Stimulated activated CD8-positive, alpha-beta memory T cell treated with anti-CD3 and anti-CD28 coated beads, Interleukin-15, amount 100 ng/mL, for 1 hour (primary cell): ENCODE data around the gene RNF2.
"Not testable (repeated sequence)": the region's sequence is repeated elsewhere in the genome, so short reads cannot be mapped to it uniquely, and the experiment has no call there.

ENCODE experiments used
- DNase-seq: peaks from one replicate; pipeline ENCODE4 v3.0.0-alpha.2; 2020; ENCODE audit warnings: low read depth

Gene RNF2

DNA sequence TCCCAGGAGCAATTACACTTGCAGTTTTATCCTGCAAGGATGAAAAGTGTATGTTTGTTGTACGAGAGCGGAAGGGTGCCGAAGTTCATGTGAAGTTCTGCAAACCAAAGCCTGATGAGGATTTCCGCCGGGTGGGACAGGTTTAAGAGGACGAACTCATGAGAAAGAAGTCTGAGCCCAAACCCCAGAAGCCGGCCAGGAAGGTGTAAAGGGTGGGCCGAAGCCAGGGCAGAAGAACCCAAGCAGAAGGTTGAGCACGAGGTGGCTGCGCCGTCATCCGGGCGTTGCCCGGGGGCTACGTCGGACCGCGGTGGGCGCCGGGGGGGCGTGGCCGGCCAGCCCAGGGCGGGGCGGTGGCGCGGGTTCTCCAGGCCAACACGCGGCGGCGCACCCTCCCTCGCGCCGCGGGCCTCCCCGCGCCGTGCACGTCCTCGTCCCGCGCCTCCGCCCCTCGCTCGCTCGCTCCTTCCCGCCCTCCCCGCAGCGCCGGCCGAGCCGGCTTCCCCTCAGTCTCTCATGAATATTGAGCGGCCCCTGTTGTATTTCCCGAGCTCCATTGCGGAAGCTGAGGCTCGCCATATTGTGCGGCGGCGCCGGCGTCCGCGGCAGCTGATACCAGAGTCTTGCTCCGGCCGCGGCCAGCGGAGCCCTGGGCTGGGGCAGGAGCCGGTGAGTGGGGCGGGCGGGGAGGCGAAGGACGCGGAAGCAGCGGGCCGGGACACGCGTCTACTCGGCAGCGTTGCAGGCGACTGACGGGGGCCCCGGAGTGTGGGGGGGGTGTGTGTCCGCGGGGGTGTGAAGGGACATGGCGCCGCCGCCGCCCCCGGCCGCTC is at the start of gene RNF2:
Gene RNF2, plus strand, starts transcription at position 578 of the 833 bp plus-strand sequence. CDS start 41,996 bp downstream, outside the sequence.
- DNase-seq, result peak; percentile 51

DNA sequence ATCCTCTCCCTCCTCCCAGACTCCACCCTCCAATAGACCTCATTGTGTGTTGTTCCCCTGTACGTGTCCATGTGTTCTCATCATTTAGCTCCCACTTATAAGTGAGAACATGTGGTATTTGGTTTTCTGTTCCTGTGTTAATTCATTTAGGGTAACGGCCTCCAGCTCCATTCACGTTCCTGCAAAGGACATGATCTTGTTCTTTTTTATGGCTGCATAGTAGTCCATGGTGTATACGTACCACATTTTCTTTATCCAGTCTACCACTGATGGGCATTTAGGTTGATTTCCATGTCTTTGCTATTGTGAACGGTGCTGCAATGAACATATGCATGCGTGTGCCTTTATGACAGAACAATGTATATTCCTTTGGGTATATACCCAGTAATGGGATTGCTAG is 45.4 kb upstream of the RNF2 start:
- not testable (repeated sequence) for DNase-seq

DNA sequence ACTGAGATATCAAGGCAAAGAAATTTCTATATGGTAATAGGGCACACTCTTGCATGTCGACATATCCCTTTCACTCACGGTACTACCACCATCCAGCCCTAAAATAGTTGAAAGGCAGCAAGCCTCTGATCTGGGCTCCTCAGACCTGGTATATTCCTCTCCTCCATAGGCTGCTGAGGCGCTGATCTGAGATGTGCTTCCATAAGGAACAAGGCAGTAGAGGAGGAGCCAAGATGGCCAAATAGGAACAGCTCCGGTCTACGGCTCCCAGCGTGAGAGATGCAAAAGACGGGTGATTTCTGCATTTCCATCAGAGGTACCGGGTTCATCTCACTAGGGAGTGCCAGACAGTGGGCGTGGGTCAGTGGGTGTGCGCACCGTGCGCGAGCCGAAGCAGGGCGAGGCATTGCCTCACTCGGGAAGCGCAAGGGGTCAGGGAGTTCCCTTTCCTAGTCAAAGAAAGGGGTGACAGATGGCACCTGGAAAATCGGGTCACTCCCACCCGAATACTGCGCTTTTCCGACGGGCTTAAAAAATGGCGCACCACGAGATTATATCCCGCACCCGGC is 44.0 kb upstream of the RNF2 start:
- not testable (repeated sequence) for DNase-seq

DNA sequence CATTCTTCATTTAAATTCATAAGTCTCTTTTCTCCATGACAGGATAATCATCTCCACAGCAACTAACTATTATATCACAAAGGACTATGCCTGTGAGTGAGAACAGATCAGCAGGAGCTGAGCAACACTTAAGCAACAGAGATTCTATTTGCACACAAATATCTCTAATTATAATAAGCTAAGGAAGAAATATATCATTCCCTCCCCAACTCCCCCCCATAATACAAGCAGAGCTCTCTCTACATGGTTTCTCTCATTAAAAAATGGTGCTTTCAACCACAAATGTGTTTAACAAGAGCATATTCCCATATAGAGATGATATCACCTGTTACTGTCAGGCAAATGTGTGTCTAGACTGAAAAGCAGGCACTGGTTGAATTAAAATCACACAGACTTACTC is 36.5 kb upstream of the RNF2 start:
- no peak for DNase-seq

DNA sequence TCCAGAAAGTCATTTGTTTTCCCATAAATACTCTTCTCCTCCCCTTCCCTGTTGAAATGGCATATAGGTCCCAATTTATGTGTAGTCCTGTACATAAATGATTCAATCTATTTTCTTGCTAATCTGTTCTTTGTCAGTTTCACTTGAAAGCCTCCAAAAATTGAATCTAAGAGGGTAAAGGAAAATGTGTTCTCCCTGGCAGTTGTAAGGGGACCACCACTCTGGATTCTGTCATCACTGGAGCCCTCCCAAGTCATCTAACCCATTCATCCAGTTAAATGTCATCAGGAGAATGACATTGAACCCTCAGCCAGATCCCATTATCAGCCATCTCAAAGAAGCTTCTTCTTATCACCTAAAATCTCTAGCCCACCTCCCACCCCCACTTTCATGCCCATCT is 35.0 kb upstream of the RNF2 start:
- no peak for DNase-seq

DNA sequence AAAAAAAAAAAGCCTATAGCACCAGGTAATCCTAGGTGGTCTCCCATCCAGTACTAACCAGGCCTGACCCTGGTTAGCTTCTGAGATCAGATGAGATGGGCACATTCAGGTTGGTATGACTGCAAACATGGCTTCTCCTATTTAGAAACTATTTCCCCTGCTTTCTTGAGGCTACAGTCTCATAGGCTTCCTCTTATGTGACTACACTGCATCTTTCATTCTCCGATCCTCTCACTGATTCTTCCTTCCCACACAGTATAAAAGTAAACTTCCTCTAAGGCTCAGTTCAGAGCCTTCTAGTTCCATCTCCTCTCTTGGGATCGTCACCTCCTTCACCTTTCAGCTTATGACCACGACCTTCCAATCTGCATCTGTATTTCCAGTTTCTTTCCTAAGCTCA is 30.4 kb upstream of the RNF2 start:
- DNase-seq, result no peak

DNA sequence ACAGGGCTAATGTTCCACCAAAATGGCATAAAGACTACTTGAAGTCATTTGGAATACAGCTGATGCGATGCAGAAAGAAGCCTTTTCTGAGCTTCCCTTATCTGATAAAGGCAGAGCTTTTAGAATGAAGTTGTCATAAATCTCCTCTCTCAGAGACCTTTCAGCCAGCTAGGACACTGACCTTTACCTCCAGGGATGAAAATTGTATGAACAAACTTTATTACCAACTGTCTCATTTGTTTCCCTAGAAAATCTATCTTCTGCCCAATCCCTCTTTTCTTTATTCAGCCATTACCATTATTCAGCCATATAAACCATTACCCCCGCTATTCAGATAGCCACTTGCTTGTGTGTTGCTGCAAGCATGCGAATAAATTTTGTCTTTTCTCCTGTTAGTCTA is 29.7 kb upstream of the RNF2 start:
- no peak for DNase-seq

DNA sequence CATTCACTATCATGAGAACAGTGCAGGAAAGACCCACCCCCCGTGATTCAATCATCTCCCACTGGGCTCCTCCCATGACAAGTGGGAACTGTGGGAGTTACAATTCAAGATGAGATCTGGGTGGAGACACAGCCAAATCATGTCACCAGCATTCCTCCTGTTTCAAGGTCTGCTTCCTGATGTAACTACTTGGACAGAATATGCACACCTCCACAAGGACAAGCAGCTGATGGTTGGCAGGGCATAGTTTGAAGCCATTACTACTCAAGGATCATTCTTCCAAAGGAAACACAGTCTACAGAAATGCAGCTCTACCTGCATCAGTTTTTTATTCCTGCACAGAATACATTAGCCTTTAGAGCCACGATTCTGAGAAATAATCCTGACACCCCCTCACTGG is 28.5 kb upstream of the RNF2 start:
- no peak for DNase-seq

DNA sequence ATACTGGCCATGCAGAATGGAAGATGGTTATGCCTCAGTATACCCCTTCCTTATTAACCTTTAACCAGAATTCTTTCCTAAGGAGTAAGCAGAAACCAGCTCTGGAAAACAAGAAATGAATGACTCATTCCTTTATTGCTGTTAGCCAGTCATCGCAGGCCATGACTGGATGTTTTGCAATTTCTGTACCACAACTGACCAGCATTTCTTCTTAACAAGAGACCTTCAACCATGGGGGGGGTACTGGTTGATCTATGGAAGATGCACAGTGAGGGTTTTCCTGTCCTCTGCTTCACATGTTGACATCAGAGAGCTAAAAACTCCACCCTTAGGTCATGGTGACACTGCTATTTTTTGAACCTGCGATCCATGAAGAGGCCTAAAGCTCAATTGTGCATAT is 28.0 kb upstream of the RNF2 start:
- no peak for DNase-seq

DNA sequence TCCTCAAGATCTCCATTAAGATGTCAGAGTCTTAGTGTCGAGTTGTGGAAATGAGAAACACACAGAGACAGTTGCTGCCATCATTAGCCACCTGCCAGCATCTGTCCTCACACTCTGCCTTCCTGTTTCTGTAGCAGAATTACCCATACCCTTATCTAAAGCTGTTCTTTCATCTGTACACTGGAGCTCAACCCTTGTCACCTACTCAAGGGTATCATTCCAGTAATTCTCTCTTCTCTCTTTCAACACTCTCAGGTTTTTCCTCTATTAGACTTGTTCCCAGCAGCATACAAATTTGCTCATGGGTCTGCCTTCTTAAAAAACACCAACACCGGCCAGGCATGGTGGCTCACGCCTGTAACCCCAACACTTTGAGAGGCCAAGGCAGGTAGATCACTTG is 27.4 kb upstream of the RNF2 start:
- no peak for DNase-seq

DNA sequence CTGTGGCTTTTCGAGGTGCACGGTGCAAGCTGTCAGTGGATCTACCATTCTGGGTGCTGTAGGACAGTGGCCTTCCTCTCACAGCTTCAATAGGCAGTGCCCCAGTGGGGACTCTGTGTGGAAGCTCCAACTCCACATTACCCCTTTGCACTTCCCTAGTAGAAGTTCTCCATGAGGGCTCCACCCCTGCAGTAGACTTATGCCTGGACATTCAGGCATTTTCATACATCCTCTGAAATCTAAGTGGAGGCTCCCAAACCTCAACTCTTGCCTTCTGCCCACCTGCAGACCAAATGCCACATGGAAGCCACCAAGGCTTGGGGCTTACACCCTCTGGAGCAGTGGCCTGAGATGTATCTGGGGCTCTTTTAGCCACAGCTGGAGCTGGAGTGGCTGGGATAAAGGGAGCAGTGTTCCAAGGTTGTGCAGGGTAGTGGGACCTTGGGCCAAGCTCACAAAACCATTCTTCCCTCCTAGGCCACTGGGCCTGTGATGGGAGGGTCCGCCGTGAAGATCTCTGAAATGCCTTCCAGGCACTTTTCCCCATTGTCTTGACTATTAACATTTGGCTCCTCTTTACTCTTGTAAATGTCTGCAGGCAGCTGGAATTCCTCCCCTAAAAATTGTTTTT is 18.0 kb upstream of the RNF2 start:
- no peak for DNase-seq

DNA sequence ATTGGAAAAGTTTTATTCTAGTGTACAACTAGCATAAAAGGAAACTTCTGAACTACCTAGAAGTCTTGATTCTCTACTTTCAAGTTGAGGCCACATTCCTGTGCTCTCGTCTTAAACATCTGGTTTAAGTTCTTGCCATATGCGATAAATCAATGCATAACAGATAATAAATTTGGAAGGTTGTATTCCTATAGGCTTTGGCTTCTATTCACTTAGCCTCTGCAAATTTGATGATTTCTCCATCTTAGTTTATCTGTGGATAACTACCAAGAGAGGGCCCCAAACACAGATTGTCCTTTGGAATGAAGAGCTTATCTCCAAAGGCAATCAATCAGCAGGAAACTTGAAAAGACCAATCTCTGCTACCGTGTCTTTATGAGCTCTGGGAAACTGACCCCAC is 11.7 kb upstream of the RNF2 start:
- no peak for DNase-seq

DNA sequence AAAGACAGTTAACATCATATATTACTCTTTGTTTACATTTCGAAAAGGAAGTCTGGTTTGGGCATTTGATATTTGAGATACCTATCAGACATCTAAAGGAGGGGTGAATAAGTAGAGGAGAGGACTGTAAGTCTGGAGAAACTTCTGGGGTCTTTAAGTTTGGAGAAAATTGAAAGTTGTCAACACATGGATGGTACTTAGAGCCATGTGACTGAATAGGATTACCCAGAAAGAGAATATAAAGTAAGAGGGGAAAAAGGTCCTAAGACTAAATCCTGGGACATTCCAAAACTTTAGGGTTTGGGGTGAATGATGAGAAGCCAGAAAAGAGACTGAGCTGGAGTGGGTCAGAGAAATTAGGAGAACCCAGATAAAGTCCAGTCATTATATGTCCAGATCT is 10.1 kb upstream of the RNF2 start:
- DNase-seq, result no peak

DNA sequence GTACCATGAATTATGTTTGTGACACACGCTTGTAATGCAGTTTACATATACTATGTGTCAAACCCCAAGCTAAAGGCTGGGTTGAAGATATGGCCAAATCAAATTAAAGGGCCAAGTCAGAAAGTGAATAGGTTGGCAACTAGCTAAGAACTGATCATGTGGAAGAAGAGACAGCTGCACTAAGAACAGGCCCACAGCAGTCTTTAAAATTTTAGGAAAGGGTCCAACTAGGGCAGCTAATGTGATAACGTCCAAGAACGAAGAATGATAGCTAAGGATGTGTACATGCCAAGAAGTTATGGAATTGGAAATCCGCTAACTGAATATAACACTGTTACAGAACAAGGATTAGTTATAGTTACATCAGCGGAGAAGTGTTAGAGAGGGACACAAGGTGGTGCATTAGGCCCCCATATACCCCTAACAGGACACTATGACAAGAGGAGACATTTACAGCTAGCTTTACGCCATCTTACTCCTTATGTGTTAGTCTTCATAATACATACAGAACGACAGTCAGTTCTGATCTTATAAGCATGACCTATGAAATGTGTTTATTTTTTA is 6.5 kb upstream of the RNF2 start:
- DNase-seq, result no peak

DNA sequence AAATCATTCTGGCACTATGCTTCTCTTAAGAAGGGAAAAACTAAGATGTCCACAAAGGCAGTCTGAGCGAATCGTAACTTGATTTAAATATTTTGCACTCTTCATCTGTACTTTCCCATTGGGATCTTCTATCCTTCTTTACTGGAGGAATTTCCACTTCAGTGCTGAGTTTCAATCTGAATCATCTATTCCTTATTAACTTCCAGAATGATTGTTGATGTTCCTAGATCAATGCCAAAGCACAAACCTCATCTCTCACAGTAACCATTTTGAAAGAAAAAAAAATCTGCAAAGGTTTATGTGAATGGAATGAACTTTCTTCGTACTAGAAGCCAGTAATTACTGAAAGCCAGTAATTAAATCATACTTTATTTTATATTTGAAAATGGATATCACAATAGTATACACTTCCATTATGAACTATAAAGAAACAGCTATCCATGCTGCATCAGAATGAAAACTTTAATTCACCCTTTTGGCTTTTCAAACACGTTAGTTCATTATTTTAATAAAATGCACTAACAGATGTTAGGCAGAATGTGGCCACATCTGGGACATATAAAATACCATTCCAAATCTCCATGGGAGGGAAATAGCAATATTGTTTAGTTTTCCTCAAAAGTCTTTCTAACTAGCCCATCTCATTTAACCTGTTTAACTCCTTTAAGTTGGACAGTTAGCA is 5.5 kb upstream of the RNF2 start:
- DNase-seq, result no peak

DNA sequence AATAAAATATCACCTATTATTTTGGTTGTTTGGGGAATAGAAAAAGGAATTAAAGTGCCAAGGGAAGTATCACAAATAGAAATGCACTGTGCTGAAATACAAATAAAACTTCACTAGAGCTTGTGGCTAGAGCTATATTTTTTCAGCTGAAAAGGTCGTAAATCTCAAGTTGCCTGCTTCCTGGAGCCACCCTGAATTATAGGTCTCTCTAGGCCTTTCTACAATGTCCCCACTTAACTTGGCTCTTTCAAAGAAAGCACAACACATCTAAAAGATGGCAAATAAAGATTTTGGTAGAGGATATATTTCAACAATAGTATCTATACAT is 5.0 kb upstream of the RNF2 start:
- DNase-seq, result no peak

DNA sequence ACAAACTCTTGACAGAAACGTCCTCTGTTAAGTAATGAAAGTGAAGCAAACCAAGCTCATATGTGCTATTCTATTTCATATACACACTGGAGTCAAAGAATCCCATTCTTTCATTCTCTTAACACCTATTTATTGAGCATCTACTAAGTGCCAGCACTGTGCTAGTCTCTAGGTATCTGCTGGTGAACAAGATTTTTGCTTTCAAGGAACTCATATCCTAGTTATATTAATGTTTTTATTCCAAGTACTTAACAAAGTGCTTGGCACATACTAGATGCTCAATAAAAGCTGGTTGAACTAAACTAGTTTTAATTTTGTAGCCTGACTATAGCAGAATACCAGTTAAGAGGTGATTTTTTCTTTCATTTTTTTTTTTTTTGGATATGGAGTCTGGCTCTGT is 3.6 kb upstream of the RNF2 start:
- DNase-seq, result no peak

DNA sequence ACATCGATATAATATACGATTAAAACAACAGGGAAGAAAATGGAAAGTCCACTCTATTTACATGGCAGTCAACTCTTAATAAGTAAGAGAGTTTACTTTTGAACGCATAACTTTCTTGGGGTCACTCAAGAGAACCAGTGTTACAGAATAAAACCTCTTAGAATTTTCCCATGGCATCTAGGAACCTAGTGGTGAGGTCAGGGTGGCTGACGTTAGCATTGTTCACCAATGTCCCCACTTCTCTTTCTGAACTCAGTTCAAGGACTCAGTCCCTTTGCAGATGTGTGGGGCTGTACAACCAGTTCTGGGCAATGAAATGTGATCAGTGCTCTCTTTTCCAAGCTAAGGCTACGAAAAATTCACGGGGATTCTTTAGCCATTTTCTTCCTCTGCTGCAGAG is 2.6 kb upstream of the RNF2 start:
- DNase-seq, result no peak

DNA sequence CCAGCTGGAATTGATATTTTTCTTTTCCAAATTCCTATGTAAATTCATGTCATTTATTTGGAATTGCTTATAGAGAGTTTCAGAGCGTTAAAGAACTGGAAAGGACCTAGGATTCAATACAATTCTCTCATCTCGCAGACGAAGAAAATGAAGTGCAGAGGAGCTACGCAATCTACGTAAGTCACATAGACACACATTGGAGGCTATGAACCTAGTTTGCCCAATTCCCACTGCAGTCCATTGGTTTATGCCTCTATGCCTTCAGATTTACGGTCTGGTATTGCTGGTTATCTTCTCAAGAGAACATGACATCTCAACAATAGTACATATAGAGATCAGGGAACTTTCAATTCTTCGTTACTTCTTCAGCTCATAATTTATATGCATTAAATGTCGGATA is 971 bp upstream of the RNF2 start:
- DNase-seq, result no peak

DNA sequence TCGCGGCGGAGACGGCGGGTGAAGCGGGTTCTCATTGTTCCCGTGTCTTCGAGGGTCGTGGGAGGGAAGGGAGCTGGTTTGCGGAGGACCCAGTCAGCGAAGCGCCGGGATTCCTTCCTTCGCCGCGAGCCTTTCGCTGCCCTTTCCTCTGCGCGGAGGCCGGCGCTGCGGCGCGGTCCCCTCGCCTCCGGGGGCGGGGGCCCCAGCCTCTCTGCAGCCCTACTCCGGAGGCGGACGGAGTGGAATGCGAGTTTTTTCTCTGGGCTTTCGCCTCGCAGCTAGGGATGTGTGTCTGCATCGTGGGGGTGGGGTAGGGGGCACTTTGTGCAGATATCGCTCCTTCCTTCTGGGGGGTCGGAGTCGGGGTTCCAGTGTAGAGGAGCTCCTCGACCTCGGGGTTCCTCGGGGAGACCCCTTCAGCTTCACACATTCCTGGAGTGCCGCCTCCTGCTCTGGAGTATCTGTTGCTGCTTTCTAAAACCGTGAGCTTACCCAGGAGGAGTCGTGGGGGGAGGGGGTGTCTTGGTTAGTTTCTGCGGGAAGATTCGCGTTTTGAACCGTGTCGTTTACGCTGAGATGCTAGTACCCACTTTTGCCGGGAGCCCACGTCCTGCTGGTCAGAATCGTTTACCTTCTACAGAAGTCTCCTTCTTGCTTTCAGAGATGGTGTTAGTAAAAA is 595 bp downstream of the RNF2 start:
- DNase-seq, result no peak

DNA sequence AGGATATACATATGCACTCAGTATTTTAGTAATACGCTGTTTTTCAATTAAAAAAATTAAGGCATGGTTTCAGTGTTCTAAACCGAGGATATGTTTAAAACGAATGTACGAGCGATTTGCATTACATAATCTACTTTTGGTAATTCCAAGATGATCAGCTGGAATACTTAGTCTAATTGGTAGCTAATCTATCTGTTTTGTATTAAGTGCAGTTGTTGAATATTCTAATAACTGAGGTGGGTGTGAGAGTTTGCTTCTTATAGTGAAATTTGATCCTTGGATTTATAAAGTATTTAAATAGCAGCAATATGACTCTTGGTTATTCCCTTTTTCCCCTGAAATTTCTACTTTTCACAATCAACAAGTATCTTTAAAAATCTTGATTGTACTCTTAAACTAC is 1.3 kb downstream of the RNF2 start:
- no peak for DNase-seq

DNA sequence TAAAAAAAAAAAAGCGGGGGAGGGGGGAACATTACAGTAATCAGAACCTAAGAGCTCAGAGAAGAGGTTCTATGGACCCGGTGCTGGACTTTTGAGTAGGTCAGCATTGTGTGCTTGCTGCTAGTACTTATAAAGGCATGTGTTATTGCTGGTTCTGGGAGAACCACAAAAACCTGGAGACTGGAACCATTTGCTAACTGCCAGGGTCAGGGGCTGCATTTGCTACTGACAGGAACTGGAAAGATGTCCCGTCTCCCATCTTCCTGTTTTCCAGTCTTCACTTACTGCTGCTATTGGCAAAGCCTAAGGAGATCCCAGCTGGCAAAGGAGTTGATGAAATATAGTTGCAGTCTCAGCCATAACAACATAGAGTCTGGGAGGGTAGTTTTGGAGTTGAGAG is 4.3 kb downstream of the RNF2 start:
- DNase-seq, result no peak
